HEK293 (cell line): Measurements from ENCODE around the gene CRYBG2.
"Not testable (repeated sequence)": the region's sequence is repeated elsewhere in the genome, so short reads cannot be mapped to it uniquely, and the experiment has no call there.

Experiments used
- CTCF ChIA-PET: fragments of 350-600 bp; formaldehyde crosslinking; extraction: SDS; loops from one replicate; lab custom pipeline; 2021; ENCODE audit warnings: antibody characterized with exemption; lab: Yijun Ruan, JAX
- POLR2A ChIA-PET: fragments of 300-600 bp; formaldehyde crosslinking; extraction: SDS; loops from one replicate; lab custom pipeline; 2020; ENCODE audit warnings: antibody characterized with exemption, inconsistent platforms; lab: Yijun Ruan, JAX
- H3K27ac ChIP-seq: fragments of 200-500 bp; sonication (Bioruptor generic); 2 replicates; pipeline ENCODE4 v1.5.1; 2014; ENCODE audit warnings: low read depth, low read length, control low read depth, inconsistent platforms; ENCODE audit errors: extremely low read depth
- H3K36me3 ChIP-seq, 2 experiments: fragments of 200-500 bp in 1 of 2; sonication (Bioruptor generic) in 1 of 2; 1 replicate in 1 of 2; 2 replicates in 1 of 2; pipeline ENCODE4 v1.5.1; 2014 to 2017; ENCODE audit warnings: inconsistent platforms in 2 of 2, low read length in 2 of 2; ENCODE audit not compliant: control insufficient read depth in 2 of 2, insufficient read depth in 1 of 2
- H3K4me1 ChIP-seq: fragments of 200-500 bp; sonication (Bioruptor generic); 2 replicates; pipeline ENCODE4 v1.5.1; 2014; ENCODE audit warnings: mild to moderate bottlenecking, low read length, inconsistent platforms; ENCODE audit not compliant: control insufficient read depth, insufficient read depth
- H3K4me3 ChIP-seq: 2 replicates; pipeline ENCODE4 v1.5.1; 2011; ENCODE audit warnings: low read depth, mild to moderate bottlenecking, control low read depth, low read length, moderate library complexity
- H3K9me3 ChIP-seq: fragments of 200-500 bp; sonication (Bioruptor generic); 2 replicates; pipeline ENCODE4 v1.5.1; 2014; ENCODE audit warnings: low read depth, low read length, inconsistent platforms; ENCODE audit not compliant: control insufficient read depth, insufficient read depth
- KLF7 ChIP-seq: fragments of 450-650 bp; formaldehyde crosslinking; IDR thresholded peaks from 2 replicates; pipeline ENCODE4 v1.5.1; 2016; ENCODE audit warnings: missing biosample characterization, missing genetic modification characterization, borderline replicate concordance
- MYNN ChIP-seq: fragments of 450-650 bp; formaldehyde crosslinking; IDR thresholded peaks from 2 replicates; pipeline ENCODE4 v1.5.1; 2016; ENCODE audit warnings: missing biosample characterization, missing genetic modification characterization, borderline replicate concordance
- PRDM2 ChIP-seq: fragments of 450-650 bp; formaldehyde crosslinking; IDR thresholded peaks from 2 replicates; pipeline ENCODE4 v1.5.1; 2016; ENCODE audit warnings: missing biosample characterization, missing genetic modification characterization, borderline replicate concordance
- ZNF114 ChIP-seq: fragments of 450-650 bp; formaldehyde crosslinking; IDR thresholded peaks from 2 replicates; pipeline ENCODE4 v1.5.0; 2017; ENCODE audit warnings: missing biosample characterization, missing genetic modification characterization
- ZNF121 ChIP-seq: fragments of 450-650 bp; formaldehyde crosslinking; IDR thresholded peaks from 2 replicates; pipeline ENCODE4 v1.5.1; 2016; ENCODE audit warnings: missing biosample characterization, missing genetic modification characterization
- ZNF133 ChIP-seq: fragments of 450-650 bp; formaldehyde crosslinking; IDR thresholded peaks from 2 replicates; pipeline ENCODE4 v1.5.1; 2016; ENCODE audit warnings: missing biosample characterization, missing genetic modification characterization
- ZNF544 ChIP-seq: fragments of 450-650 bp; formaldehyde crosslinking; IDR thresholded peaks from 2 replicates; pipeline ENCODE4 v1.5.0; 2017; ENCODE audit warnings: missing biosample characterization, missing genetic modification characterization
- ZNF561 ChIP-seq: fragments of 450-650 bp; IDR thresholded peaks from 2 replicates; pipeline ENCODE4 v1.5.1; 2018; ENCODE audit warnings: missing biosample characterization, missing genetic modification characterization, borderline replicate concordance
- ZNF624 ChIP-seq: fragments of 450-650 bp; formaldehyde crosslinking; IDR thresholded peaks from 2 replicates; pipeline ENCODE4 v1.5.1; 2017; ENCODE audit warnings: missing biosample characterization, missing genetic modification characterization
- ZNF639 ChIP-seq: fragments of 450-650 bp; formaldehyde crosslinking; IDR thresholded peaks from 2 replicates; pipeline ENCODE4 v1.5.1; 2016; ENCODE audit warnings: missing biosample characterization, missing genetic modification characterization
- ZNF692 ChIP-seq: fragments of 450-650 bp; formaldehyde crosslinking; IDR thresholded peaks from 2 replicates; pipeline ENCODE4 v1.5.1; 2016; ENCODE audit warnings: missing biosample characterization, missing genetic modification characterization
- ZNF76 ChIP-seq: fragments of 450-650 bp; formaldehyde crosslinking; IDR thresholded peaks from 2 replicates; pipeline ENCODE4; 2016; ENCODE audit warnings: low read depth, missing biosample characterization, missing genetic modification characterization, borderline replicate concordance
- ZXDB ChIP-seq: fragments of 450-650 bp; formaldehyde crosslinking; IDR thresholded peaks from 2 replicates; pipeline ENCODE4 v1.5.1; 2016; ENCODE audit warnings: missing biosample characterization, missing genetic modification characterization
- TF ChIP-seq, protein P1 (sequence below): fragments of 450-650 bp; formaldehyde crosslinking; IDR thresholded peaks from 2 replicates; pipeline ENCODE4 v1.5.1; 2016; ENCODE audit warnings: missing biosample characterization, missing genetic modification characterization

Gene CRYBG2

DNA sequence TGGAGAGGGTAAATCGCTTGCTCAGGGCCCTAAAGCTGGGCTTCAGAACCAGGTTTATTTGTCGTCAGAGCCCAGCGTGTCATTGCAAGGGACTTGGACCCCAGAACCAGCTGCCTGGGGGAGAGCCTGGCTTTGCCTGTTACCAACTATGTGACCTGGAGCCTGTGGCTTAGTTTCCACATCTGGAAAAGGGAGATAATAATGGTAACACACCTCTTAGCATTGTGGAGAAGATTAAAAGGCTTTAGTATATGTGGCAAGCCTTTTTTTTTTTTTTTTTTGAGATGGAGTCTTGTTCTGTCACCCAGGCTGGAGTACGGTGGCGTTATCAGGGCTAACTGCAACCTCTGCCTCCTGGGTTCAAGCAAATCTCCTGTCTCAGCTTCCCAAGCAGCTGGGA, 23.7 kb downstream of the CRYBG2 start:
- Histone ChIP-seq H3K4me3 (no peak overlapping the region), H3K27ac (no peak overlapping the region), H3K4me1 (no peaks in the 10 kb centered on the region), H3K9me3 (no peaks in the 10 kb centered on the region), H3K36me3 (peaks cover 0 to 3% of the 10 kb centered on the region in 2 experiments; a peak in 1 of 3 replicates)
- TF ChIP-seq ZNF639 (tag by site-specific recombination) (no peak), ZXDB (no peak), ZNF561 (tag by site-specific recombination) (no peak), ZNF133 (tag by site-specific recombination) (no peak), ZNF76 (tag by site-specific recombination) (no peak), ZNF624 (tag by site-specific recombination) (no peak), MYNN (no peak), KLF7 (no peak), ZNF544 (tag by site-specific recombination) (no peak), PRDM2 (tag by site-specific recombination) (no peak), ZNF692 (no peak), ZNF114 (tag by site-specific recombination) (no peak)
- TF ChIP-seq, protein P1, sequence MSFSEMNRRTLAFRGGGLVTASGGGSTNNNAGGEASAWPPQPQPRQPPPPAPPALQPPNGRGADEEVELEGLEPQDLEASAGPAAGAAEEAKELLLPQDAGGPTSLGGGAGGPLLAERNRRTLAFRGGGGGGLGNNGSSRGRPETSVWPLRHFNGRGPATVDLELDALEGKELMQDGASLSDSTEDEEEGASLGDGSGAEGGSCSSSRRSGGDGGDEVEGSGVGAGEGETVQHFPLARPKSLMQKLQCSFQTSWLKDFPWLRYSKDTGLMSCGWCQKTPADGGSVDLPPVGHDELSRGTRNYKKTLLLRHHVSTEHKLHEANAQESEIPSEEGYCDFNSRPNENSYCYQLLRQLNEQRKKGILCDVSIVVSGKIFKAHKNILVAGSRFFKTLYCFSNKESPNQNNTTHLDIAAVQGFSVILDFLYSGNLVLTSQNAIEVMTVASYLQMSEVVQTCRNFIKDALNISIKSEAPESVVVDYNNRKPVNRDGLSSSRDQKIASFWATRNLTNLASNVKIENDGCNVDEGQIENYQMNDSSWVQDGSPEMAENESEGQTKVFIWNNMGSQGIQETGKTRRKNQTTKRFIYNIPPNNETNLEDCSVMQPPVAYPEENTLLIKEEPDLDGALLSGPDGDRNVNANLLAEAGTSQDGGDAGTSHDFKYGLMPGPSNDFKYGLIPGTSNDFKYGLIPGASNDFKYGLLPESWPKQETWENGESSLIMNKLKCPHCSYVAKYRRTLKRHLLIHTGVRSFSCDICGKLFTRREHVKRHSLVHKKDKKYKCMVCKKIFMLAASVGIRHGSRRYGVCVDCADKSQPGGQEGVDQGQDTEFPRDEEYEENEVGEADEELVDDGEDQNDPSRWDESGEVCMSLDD (tag by site-specific recombination), result no peak
- ChIA-PET POLR2A (no interaction called here), CTCF (interaction anchor here (0.6 to 1.5 kb wide), 6 partner anchors 9 to 316 kb away, joined by 3 to 7 read pairs (median 4); no protein-coding TSS in a partner anchor)

GRCh38 chr1:26329380-26329779, 24.6 kb downstream of the CRYBG2 start:
- H3K36me3 ChIP-seq, result peaks cover 0 to 10% of the 10 kb centered on the region in 2 experiments; a peak in 1 of 3 replicates
- H3K4me3 ChIP-seq, POLR2A ChIA-PET, H3K9me3 ChIP-seq, H3K27ac ChIP-seq, H3K4me1 ChIP-seq: not testable (repeated sequence)
- peak; percentile 92 for TF ChIP-seq ZNF121 (tag by site-specific recombination)
- CTCF ChIA-PET, result interaction anchor here (1.0 to 1.5 kb wide), 4 partner anchors 8 to 88 kb away, joined by 3 to 7 read pairs (median 4); no protein-coding TSS in a partner anchor
